GM12801 (cell line): ENCODE results near the gene STK11IP.

Source experiments
- TF ChIP-seq, protein P1 (sequence below): IDR thresholded peaks from one replicate; pipeline ENCODE4 v1.5.1; 2011; ENCODE audit warnings: control low read depth; ENCODE audit not compliant: insufficient read length; ENCODE audit errors: extremely low read depth

The STK11IP gene

DNA sequence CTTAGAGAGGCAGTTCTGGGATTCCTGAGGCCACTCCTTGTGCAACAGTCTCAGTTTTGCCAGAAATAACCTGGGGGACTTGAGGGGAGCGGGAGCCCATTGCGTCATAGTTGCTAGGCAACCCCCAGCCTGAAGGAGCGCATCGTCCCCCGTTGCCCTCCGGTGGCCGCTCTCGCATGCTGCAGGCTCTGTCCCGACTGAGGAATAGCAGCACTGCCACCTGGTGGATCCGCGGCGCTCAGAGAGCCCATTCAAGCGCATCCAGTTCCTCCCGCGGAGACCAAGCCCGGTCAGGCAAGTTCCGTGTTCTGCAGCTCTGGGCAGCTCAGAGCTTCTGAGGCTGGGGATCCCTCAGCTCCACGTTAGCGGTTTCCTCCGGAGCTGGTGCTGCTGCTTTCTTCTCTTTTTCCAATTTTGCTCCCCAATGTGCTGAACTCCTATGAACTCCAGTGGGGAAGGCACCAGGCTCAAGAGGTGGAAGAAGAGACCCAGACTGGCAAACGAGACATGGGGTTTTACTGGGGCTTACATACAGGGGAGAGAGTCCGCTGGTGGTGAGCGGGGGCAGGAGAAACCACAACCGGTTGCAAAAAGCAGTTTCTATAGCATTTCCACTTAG lies 44.9 kb downstream of the STK11IP start:
- TF ChIP-seq, protein P1, sequence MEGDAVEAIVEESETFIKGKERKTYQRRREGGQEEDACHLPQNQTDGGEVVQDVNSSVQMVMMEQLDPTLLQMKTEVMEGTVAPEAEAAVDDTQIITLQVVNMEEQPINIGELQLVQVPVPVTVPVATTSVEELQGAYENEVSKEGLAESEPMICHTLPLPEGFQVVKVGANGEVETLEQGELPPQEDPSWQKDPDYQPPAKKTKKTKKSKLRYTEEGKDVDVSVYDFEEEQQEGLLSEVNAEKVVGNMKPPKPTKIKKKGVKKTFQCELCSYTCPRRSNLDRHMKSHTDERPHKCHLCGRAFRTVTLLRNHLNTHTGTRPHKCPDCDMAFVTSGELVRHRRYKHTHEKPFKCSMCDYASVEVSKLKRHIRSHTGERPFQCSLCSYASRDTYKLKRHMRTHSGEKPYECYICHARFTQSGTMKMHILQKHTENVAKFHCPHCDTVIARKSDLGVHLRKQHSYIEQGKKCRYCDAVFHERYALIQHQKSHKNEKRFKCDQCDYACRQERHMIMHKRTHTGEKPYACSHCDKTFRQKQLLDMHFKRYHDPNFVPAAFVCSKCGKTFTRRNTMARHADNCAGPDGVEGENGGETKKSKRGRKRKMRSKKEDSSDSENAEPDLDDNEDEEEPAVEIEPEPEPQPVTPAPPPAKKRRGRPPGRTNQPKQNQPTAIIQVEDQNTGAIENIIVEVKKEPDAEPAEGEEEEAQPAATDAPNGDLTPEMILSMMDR = peak; percentile 57

GRCh38 chr2:219643084-219643473 lies 45.4 kb downstream of the STK11IP start:
- TF ChIP-seq, protein P1 = no peak

DNA sequence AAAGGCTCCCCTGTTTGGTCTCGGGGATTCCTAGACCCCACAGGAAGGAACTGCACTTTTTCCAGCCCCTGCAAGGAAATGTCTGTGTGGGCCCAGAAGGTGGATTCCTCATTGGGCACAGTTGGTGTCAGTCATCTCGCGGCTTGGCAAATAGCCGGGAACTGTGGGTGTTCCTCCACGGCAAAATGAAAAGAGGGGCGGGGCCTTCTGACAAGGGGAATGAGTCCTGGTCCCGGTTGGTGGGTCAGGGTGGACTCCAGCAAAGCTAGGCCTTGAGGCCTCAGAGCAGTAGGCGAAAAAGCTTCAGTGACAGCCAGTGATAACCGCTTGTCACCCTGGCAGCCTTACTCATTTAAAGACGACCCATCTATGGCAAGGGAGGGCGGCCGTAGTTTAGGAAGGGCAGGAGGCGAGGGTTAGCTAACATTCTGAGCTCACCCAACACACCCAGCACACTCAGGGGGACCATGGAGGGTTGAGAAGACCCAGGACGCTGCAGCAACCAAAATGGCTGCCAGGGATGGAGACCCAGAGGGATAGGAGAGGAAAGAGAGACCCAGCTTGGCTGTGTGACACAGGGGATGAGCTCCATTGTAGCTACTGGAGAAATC lies 46.2 kb downstream of the STK11IP start:
- TF ChIP-seq, protein P1 = no peak

- TF ChIP-seq, protein P1 = no peak
Observed at GRCh38 chr2:219644801-219645480, 47.3 kb downstream of the STK11IP start.

- TF ChIP-seq, protein P1 = no peak
Observed at GRCh38 chr2:219645631-219646527, 48.2 kb downstream of the STK11IP start.

- TF ChIP-seq, protein P1 = no peak
Observed at GRCh38 chr2:219648176-219648575, 50.5 kb downstream of the STK11IP start.

- TF ChIP-seq, protein P1 = no peak
Observed at GRCh38 chr2:219648963-219649362, 51.3 kb downstream of the STK11IP start.
